ENCODE data around the gene CIART. TPM values are rescaled to one million over a fixed set of nuclear protein-coding genes. Genes with fewer than 3 reads are reported as not detected.
"Not testable (repeated sequence)": the region's sequence is repeated elsewhere in the genome, so short reads cannot be mapped to it uniquely, and the experiment has no call there.

The CIART gene
- total and polyA plus RNA-seq, 2 donors = 2.4 to 13.0 TPM

DNA sequence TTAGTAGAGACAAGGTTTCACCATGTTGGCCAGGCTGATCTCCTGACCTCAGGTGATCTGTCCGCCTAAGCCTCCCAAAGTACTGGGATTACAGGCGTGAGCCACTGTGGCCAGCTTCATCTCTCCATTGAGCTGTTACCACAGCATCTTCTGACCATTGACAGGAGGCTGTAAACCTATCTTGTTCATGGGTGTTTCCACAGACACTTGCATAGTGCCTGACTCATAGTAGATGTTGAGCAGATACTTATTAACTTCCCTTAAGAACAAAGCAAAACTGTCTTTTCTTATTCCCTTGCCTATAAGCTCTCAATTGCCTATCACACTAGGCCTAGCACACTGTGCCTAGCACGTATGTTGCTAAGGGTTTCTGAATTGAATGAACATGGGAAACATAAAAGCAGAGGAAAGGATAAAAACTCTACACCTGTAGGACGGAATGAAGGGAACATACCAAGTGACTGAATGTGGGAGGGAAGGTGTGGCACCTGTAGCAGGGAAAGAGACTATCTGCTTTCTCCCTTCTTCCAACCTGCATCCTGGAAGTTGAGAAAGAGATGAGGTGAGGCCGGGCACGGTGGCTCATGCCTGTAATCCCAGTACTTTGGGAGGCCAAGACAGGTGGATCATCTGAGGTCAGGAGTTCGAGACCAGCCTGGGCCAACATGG, 10.9 kb upstream of the CIART start:
- no peak for DNase-seq (ENCODE audit: extremely low spot score)
- no peaks in the 10 kb centered on the region for H3K4me1 ChIP-seq (ENCODE audit: insufficient read depth)
- H3K36me3 ChIP-seq (ENCODE audit: insufficient read depth) = no peaks in the 10 kb centered on the region
- 94% methylated on average over 7 of the region's 7 CpGs for WGBS
- no peak overlapping the region for H3K4me3 ChIP-seq (ENCODE audit: low read depth, low read length)
- no peak overlapping the region for H3K27ac ChIP-seq (ENCODE audit: low read depth)

DNA sequence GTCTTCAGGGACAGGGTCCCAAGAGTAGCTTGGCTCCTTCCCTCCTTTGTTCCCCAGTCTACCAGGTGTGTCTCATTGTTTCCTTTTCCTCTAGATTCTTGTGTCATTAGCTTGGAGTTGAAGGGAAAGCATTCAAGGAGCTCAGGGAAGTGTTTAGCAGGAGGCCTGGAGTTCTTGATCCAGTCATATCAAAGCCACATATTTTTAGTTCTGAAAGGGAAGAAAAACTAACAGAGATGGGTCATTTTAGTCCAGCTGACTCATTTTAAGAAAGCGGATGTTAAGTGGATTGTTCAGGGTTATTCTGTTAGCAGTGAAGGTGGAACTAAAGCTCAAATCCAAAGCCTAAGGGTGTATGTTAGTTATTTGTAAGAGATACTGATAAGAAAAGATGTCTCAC, 9.0 kb upstream of the CIART start:
- no peaks in the 10 kb centered on the region for H3K4me1 ChIP-seq (ENCODE audit: insufficient read depth)
- H3K27ac ChIP-seq (ENCODE audit: low read depth) = no peak overlapping the region
- DNase-seq (ENCODE audit: extremely low spot score) = no peak
- no peak overlapping the region for H3K4me3 ChIP-seq (ENCODE audit: low read depth, low read length)
- H3K36me3 ChIP-seq (ENCODE audit: insufficient read depth) = no peaks in the 10 kb centered on the region
- WGBS = 68% methylated on average over 1 of the region's 1 CpG

GRCh38 chr1:150280138-150280707, 2.1 kb upstream of the CIART start:
- Histone ChIP-seq H3K4me1 (ENCODE audit: insufficient read depth) (no peaks in the 10 kb centered on the region), H3K4me3 (ENCODE audit: low read depth, low read length) (no peak overlapping the region), H3K27ac (ENCODE audit: low read depth) (no peak overlapping the region), H3K36me3 (ENCODE audit: insufficient read depth) (no peaks in the 10 kb centered on the region)
- no peak for DNase-seq (ENCODE audit: extremely low spot score)
- WGBS = 84% methylated on average over 6 of the region's 6 CpGs

DNA sequence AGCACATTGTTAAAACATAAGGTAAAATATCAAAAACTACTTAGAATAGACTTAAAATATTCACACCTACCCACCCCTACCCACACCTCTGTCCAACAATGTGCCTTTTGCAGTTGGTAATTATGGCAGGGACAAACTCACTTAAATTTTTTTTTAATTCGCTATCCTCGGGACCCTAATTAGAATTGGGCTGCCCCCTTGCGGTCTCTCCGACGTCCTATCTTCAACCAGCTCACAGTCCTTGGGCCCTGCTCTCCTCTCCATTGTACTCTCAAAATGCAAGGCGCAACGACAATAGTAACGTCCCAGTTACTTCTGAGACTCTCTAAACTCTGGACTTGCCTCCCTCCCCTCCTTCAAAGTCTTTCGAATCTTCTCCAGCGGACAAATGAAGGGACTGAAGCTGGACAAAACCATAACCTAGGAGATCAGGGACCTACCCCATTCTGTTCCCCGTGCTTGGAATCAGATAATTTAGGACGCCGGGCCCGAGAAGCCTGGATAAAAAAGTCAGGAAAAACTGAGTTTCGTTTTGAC, 1.1 kb upstream of the CIART start:
- H3K4me1 ChIP-seq (ENCODE audit: insufficient read depth) = no peaks in the 10 kb centered on the region
- DNase-seq (ENCODE audit: extremely low spot score) = no peak
- 1% methylated on average over 15 of the region's 15 CpGs for WGBS
- H3K4me3 ChIP-seq (ENCODE audit: low read depth, low read length) = peak overlapping the region; percentile 45
- H3K36me3 ChIP-seq (ENCODE audit: insufficient read depth) = no peaks in the 10 kb centered on the region
- H3K27ac ChIP-seq (ENCODE audit: low read depth) = peak overlapping the region; percentile 53

- Histone ChIP-seq H3K4me1 (ENCODE audit: insufficient read depth) (no peaks in the 10 kb centered on the region), H3K4me3 (ENCODE audit: low read depth, low read length) (peak overlapping the region; percentile 27), H3K27ac (ENCODE audit: low read depth) (peak overlapping the region; percentile 49), H3K36me3 (ENCODE audit: insufficient read depth) (no peaks in the 10 kb centered on the region)
- WGBS = 2% methylated on average over 21 of the region's 21 CpGs
- DNase-seq (ENCODE audit: extremely low spot score) = no peak
Measured at GRCh38 chr1:150282558-150282958, 204 bp downstream of the CIART start.

DNA sequence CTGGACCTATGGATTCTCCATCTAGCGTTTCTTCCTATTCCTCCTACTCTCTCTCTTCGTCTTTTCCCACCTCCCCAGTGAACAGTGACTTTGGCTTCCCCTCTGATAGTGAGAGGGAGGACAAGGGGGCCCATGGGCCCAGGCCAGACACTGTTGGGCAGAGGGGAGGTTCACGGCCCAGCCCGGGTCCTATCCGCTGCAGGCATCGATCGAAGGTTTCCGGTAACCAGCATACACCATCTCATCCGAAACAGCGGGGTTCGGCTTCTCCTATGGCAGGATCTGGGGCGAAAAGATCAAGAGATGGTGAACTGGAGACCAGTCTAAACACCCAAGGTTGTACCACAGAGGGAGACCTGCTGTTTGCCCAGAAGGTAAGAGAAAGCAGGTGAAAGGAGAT, 906 bp downstream of the CIART start:
- Histone ChIP-seq H3K4me3 (ENCODE audit: low read depth, low read length) (no peak overlapping the region), H3K4me1 (ENCODE audit: insufficient read depth) (no peaks in the 10 kb centered on the region), H3K36me3 (ENCODE audit: insufficient read depth) (no peaks in the 10 kb centered on the region), H3K27ac (ENCODE audit: low read depth) (no peak overlapping the region)
- DNase-seq (ENCODE audit: extremely low spot score) = no peak
- 83% methylated on average over 12 of the region's 12 CpGs for WGBS

- no peak for DNase-seq (ENCODE audit: extremely low spot score)
- Histone ChIP-seq H3K36me3 (ENCODE audit: insufficient read depth) (no peaks in the 10 kb centered on the region), H3K4me3 (ENCODE audit: low read depth, low read length) (no peak overlapping the region), H3K4me1 (ENCODE audit: insufficient read depth) (no peaks in the 10 kb centered on the region), H3K27ac (ENCODE audit: low read depth) (no peak overlapping the region)
- WGBS = 86% methylated on average over 1 of the region's 1 CpG
Measured at GRCh38 chr1:150288382-150288781, 6.0 kb downstream of the CIART start.

- Histone ChIP-seq H3K27ac (ENCODE audit: low read depth) (no peak overlapping the region), H3K36me3 (ENCODE audit: insufficient read depth) (no peaks in the 10 kb centered on the region), H3K4me1 (ENCODE audit: insufficient read depth) (no peaks in the 10 kb centered on the region), H3K4me3 (ENCODE audit: low read depth, low read length) (no peak overlapping the region)
- 89% methylated on average over 4 of the region's 4 CpGs for WGBS
- no peak for DNase-seq (ENCODE audit: extremely low spot score)
Measured at GRCh38 chr1:150288822-150289221, 6.5 kb downstream of the CIART start.

DNA sequence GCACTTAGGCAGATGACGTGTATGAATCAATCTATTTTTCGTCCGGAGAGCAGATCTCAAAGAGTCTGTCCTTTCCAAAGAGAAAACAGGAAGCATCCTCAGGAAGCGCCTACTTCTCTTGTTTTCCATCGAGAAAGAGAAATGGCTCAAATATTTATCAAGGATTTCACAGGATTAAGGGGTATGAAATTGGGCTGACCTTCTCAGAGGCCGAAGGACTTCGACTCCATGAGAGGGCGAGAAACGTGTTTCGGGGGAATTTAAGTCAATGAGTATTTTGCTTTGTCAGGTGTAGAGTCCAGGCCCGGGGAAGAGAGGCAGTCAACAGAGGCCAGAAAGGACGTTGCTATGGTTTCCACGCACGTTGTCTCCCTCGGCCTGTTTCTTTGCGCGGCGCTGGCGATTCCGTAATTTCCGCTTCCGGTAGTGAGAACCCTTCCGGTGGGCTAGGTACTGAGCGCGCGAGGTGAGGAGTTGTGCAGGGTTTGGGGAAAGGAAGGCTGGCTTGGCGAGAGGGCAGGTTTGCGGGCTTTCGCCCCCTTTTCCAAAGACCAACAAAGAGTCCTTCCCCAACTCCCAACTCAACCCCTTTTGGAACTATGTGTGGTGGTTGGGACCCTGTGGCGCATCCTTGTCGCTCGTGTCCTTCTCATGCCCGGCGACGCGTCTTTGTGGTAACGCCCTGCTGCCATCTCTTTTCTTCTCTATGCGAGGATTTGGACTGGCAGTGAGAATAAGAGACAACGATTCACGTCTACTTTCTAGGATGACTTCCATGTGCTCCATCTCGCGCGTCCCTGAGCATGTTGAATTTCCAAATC, 11.3 kb downstream of the CIART start, which contains the start of gene MRPS21:
TSS of gene MRPS21 (plus strand) at position 429 of the 821 bp plus-strand sequence. CDS start 506 bp downstream, outside the sequence.
- H3K27ac ChIP-seq (ENCODE audit: low read depth) = peak within 1 kb of the TSS; percentile 49
- WGBS = 5% methylated on average over 43 of the region's 43 CpGs
- no peaks in the 10 kb centered on the region for H3K36me3 ChIP-seq (ENCODE audit: insufficient read depth)
- H3K4me3 ChIP-seq (ENCODE audit: low read depth, low read length) = peak within 1 kb of the TSS; percentile 57
- H3K4me1 ChIP-seq (ENCODE audit: insufficient read depth) = no peaks in the 10 kb centered on the region
- DNase-seq (ENCODE audit: extremely low spot score) = peak; percentile 95

GRCh38 chr1:150295476-150295875, 13.1 kb downstream of the CIART start:
- WGBS = 94% methylated on average over 2 of the region's 2 CpGs
- no peak overlapping the region for H3K27ac ChIP-seq (ENCODE audit: low read depth)
- no peaks in the 10 kb centered on the region for H3K4me1 ChIP-seq (ENCODE audit: insufficient read depth)
- H3K36me3 ChIP-seq (ENCODE audit: insufficient read depth) = peaks cover 2% of the 10 kb centered on the region
- H3K4me3 ChIP-seq (ENCODE audit: low read depth, low read length) = no peak overlapping the region
- no peak for DNase-seq (ENCODE audit: extremely low spot score)

DNA sequence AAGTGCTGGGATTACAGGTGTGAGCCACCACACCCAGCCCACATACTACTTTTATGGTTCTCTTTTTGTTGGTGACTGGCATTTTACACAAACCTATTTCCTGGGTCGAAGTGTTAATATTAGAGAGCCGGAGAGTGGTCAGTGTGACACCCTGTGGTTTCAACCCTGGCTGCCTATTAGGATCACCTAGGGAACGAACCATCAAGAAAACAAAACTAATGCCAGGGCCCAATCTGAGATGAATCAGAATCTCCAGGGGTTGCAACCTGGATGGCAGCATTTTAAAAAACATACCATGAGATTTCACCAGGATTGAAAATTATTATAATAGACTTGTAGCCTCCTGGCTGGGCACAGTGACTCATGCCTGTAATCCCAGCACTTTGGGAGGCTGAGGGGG, 17.4 kb downstream of the CIART start:
- H3K4me3 ChIP-seq (ENCODE audit: low read depth, low read length) = no peak overlapping the region
- DNase-seq (ENCODE audit: extremely low spot score) = no peak
- no peak overlapping the region for H3K27ac ChIP-seq (ENCODE audit: low read depth)
- no peaks in the 10 kb centered on the region for H3K4me1 ChIP-seq (ENCODE audit: insufficient read depth)
- H3K36me3 ChIP-seq (ENCODE audit: insufficient read depth) = peaks cover 2% of the 10 kb centered on the region
- 96% methylated on average over 3 of the region's 3 CpGs for WGBS

- WGBS = 86% methylated on average over 6 of the region's 6 CpGs
- H3K4me1 ChIP-seq (ENCODE audit: insufficient read depth) = no peaks in the 10 kb centered on the region
- H3K36me3 ChIP-seq (ENCODE audit: insufficient read depth) = peaks cover 2% of the 10 kb centered on the region
- no peak overlapping the region for H3K27ac ChIP-seq (ENCODE audit: low read depth)
- H3K4me3 ChIP-seq (ENCODE audit: low read depth, low read length) = no peak overlapping the region
- no peak for DNase-seq (ENCODE audit: extremely low spot score)
Measured at GRCh38 chr1:150302338-150302737, 20.0 kb downstream of the CIART start.

GRCh38 chr1:150302902-150303301, 20.5 kb downstream of the CIART start:
- no peak overlapping the region for H3K4me3 ChIP-seq (ENCODE audit: low read depth, low read length)
- H3K4me1 ChIP-seq (ENCODE audit: insufficient read depth) = no peaks in the 10 kb centered on the region
- no peak overlapping the region for H3K27ac ChIP-seq (ENCODE audit: low read depth)
- no peak for DNase-seq (ENCODE audit: extremely low spot score)
- WGBS = 81% methylated on average over 2 of the region's 2 CpGs
- H3K36me3 ChIP-seq (ENCODE audit: insufficient read depth) = peaks cover 2% of the 10 kb centered on the region

- WGBS = 95% methylated on average over 9 of the region's 9 CpGs
- not testable (repeated sequence) for DNase-seq (ENCODE audit: extremely low spot score); H3K4me1 ChIP-seq (ENCODE audit: insufficient read depth); H3K36me3 ChIP-seq (ENCODE audit: insufficient read depth); H3K4me3 ChIP-seq (ENCODE audit: low read depth, low read length); H3K27ac ChIP-seq (ENCODE audit: low read depth)
Measured at GRCh38 chr1:150308585-150308984, 26.2 kb downstream of the CIART start.
